Fibroblast of mammary gland (primary cell): ENCODE data around the gene CHST15.

Experiments used
- DNase-seq: peaks from one replicate; pipeline ENCODE4 v3.0.0-alpha.2; 2010; ENCODE audit warnings: low read depth
- H3K4me3 ChIP-seq: 2 replicates; pipeline ENCODE4 v1.5.1; 2011; ENCODE audit warnings: low read depth, mild to moderate bottlenecking, low read length, moderate library complexity; ENCODE audit not compliant: control insufficient read depth
- TF ChIP-seq, protein P1 (sequence below): conservative IDR thresholded peaks from 2 replicates; pipeline ENCODE4 v1.5.1; 2011; ENCODE audit warnings: low read depth, low read length, inconsistent platforms; ENCODE audit not compliant: control insufficient read depth, insufficient read depth

Gene CHST15

DNA sequence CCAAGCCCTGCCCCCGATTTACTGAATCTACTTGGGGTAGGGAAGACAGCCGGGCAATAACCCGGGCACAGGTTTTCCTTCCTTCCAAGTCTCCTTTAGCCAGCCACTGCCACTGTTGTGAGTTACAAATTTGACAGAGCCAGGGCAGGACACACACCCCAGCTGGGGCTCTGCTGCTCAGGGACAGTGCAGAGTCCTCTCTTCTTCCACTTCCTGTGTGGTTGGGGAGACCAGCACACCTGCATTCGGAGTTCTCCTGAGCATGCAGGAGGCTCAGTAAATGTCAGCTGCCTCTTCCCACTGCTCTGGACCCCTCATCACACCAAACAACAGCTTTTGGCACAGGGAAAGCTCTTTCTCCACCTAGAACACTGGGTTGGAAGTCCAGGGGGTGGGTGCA is 21.3 kb downstream of the CHST15 start:
- H3K4me3 ChIP-seq: no peak overlapping the region
- TF ChIP-seq, protein P1, sequence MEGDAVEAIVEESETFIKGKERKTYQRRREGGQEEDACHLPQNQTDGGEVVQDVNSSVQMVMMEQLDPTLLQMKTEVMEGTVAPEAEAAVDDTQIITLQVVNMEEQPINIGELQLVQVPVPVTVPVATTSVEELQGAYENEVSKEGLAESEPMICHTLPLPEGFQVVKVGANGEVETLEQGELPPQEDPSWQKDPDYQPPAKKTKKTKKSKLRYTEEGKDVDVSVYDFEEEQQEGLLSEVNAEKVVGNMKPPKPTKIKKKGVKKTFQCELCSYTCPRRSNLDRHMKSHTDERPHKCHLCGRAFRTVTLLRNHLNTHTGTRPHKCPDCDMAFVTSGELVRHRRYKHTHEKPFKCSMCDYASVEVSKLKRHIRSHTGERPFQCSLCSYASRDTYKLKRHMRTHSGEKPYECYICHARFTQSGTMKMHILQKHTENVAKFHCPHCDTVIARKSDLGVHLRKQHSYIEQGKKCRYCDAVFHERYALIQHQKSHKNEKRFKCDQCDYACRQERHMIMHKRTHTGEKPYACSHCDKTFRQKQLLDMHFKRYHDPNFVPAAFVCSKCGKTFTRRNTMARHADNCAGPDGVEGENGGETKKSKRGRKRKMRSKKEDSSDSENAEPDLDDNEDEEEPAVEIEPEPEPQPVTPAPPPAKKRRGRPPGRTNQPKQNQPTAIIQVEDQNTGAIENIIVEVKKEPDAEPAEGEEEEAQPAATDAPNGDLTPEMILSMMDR: no peak
- no peak for DNase-seq

GRCh38 chr10:124071141-124071540 is 22.3 kb downstream of the CHST15 start:
- no peak overlapping the region for H3K4me3 ChIP-seq
- no peak for DNase-seq
- TF ChIP-seq, protein P1: no peak

- DNase-seq: no peak
- TF ChIP-seq, protein P1: no peak
- no peak overlapping the region for H3K4me3 ChIP-seq
Measured at GRCh38 chr10:124070666-124071065, 22.7 kb downstream of the CHST15 start.

GRCh38 chr10:124069341-124070264 is 23.8 kb downstream of the CHST15 start:
- DNase-seq: no peak
- TF ChIP-seq, protein P1: no peak
- no peak overlapping the region for H3K4me3 ChIP-seq

DNA sequence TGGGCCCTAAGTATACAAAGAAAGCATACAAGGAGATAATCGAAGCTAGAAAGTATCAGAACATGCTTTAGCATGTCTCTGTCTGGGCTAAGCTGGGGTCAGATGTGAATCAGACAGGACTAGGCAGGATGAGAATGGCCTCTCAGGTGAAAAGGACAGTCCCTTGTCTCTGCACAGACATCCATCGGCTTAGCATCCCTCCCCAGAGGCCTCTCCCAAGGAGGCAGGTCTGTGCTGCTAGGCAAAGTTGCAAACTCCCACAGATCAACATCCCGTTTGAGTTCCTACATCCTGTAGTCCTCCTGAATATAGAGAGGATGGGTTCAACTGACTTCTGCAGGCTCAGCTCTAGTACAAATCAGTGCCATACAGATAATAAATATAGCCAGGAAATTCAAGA is 24.5 kb downstream of the CHST15 start:
- no peak overlapping the region for H3K4me3 ChIP-seq
- TF ChIP-seq, protein P1: no peak
- no peak for DNase-seq

GRCh38 chr10:124067825-124068400 is 25.5 kb downstream of the CHST15 start:
- TF ChIP-seq, protein P1: no peak
- no peak overlapping the region for H3K4me3 ChIP-seq
- DNase-seq: no peak
